HepG2 (cell line): Measurements from ENCODE around the gene RPS28. TPM values are rescaled to one million over a fixed set of nuclear protein-coding genes. Genes with fewer than 3 reads are reported as not detected.

Experiments
- BRCA1 ChIP-seq: sonication (generic); formaldehyde crosslinking; IDR thresholded peaks from 2 replicates; pipeline ENCODE4 v1.4.0; 2020; ENCODE audit warnings: missing genetic modification reagents
- DDIT3 ChIP-seq: sonication (generic); formaldehyde crosslinking; IDR thresholded peaks from 2 replicates; pipeline ENCODE4 v1.4.0; 2020; ENCODE audit warnings: mild to moderate bottlenecking, missing genetic modification reagents
- GPN1 ChIP-seq: sonication (generic); formaldehyde crosslinking; IDR thresholded peaks from 2 replicates; pipeline ENCODE4 v1.5.1; 2020; ENCODE audit warnings: missing genetic modification reagents, borderline replicate concordance
- GZF1 ChIP-seq: sonication (generic); formaldehyde crosslinking; IDR thresholded peaks from 2 replicates; pipeline ENCODE4 v1.5.1; 2020; ENCODE audit warnings: mild to moderate bottlenecking, missing genetic modification reagents
- ISL2 ChIP-seq: sonication (generic); formaldehyde crosslinking; IDR thresholded peaks from 2 replicates; pipeline ENCODE4 v1.5.0; 2020; ENCODE audit warnings: missing genetic modification reagents
- MTA3 ChIP-seq: sonication (generic); formaldehyde crosslinking; IDR thresholded peaks from 2 replicates; pipeline ENCODE4 v1.4.0; 2020; ENCODE audit warnings: missing genetic modification reagents
- PAF1 ChIP-seq: IDR thresholded peaks from 2 replicates; pipeline ENCODE4 v1.6.1; 2016; ENCODE audit warnings: missing genetic modification reagents, missing compliant biosample characterization
- PAWR ChIP-seq: sonication (generic); formaldehyde crosslinking; IDR thresholded peaks from 2 replicates; pipeline ENCODE4 v1.4.0; 2020; ENCODE audit warnings: missing genetic modification reagents, mild to moderate bottlenecking, borderline replicate concordance
- SRY ChIP-seq: sonication (generic); formaldehyde crosslinking; IDR thresholded peaks from 2 replicates; pipeline ENCODE4 v1.8.0; 2022; ENCODE audit warnings: mild to moderate bottlenecking, missing genetic modification reagents
- STAT5B ChIP-seq: sonication (generic); formaldehyde crosslinking; IDR thresholded peaks from 2 replicates; pipeline ENCODE4 v1.4.0; 2020; ENCODE audit warnings: missing genetic modification reagents
- THAP9 ChIP-seq: sonication (generic); formaldehyde crosslinking; IDR thresholded peaks from 2 replicates; pipeline ENCODE4; 2020; ENCODE audit warnings: missing genetic modification reagents, mild to moderate bottlenecking, borderline replicate concordance
- TSC22D2 ChIP-seq: sonication (generic); formaldehyde crosslinking; IDR thresholded peaks from 2 replicates; pipeline ENCODE4 v1.5.1; 2020; ENCODE audit warnings: missing genetic modification reagents, mild to moderate bottlenecking, borderline replicate concordance
- ZBTB42 ChIP-seq: sonication (generic); formaldehyde crosslinking; IDR thresholded peaks from 2 replicates; pipeline ENCODE4 v1.5.0; 2020; ENCODE audit warnings: mild to moderate bottlenecking, missing genetic modification reagents
- ZFP41 ChIP-seq: sonication (generic); formaldehyde crosslinking; IDR thresholded peaks from 2 replicates; pipeline ENCODE4 v1.4.0; 2020; ENCODE audit warnings: mild to moderate bottlenecking, missing genetic modification reagents, borderline replicate concordance
- ZNF546 ChIP-seq: sonication (generic); formaldehyde crosslinking; conservative IDR thresholded peaks from 2 replicates; pipeline ENCODE4 v1.8.1; 2023; ENCODE audit warnings: mild to moderate bottlenecking, missing genetic modification reagents
- ZNF574 ChIP-seq: sonication (generic); formaldehyde crosslinking; IDR thresholded peaks from 2 replicates; pipeline ENCODE4 v1.4.0; 2020; ENCODE audit warnings: missing genetic modification reagents
- ZNF629 ChIP-seq: sonication (generic); formaldehyde crosslinking; conservative IDR thresholded peaks from 2 replicates; pipeline ENCODE4 v1.5.0; 2020; ENCODE audit warnings: missing genetic modification reagents
- ZNF709 ChIP-seq: sonication (generic); formaldehyde crosslinking; IDR thresholded peaks from 2 replicates; pipeline ENCODE4 v1.5.0; 2020; ENCODE audit warnings: mild to moderate bottlenecking, missing genetic modification reagents
- ZNF747 ChIP-seq: sonication (generic); formaldehyde crosslinking; IDR thresholded peaks from 2 replicates; pipeline ENCODE4 v1.8.1; 2023; ENCODE audit warnings: missing genetic modification reagents, mild to moderate bottlenecking, borderline replicate concordance
- ZSCAN30 ChIP-seq: sonication (generic); formaldehyde crosslinking; IDR thresholded peaks from 2 replicates; pipeline ENCODE4 v1.5.0; 2020; ENCODE audit warnings: mild to moderate bottlenecking, missing genetic modification reagents
- polyA plus RNA-seq, 8 experiments: library from polyadenylated mRNA; depleted of rRNA in 3 of 8; stranded (reverse) in 7 of 8; unstranded in 1 of 8; fragments of >200 nt; fragmentation: Illumina TruSeq in 4 of 8; extraction: Trizol in 4 of 8; gene quantifications; 2 replicates each; pipeline versions ENCODE4 v1.2.1 to v1.2.3, GENCODE V29; 2011 to 2016; ENCODE audit warnings: low read depth in 4 of 8, missing spikeins in 1 of 8, mixed read lengths in 1 of 8; ENCODE audit not compliant: insufficient read depth in 1 of 8
- total RNA-seq, 5 experiments: library from RNA; depleted of rRNA; stranded (reverse); fragments of >200 nt; fragmentation: Illumina TruSeq; extraction: Trizol; gene quantifications; 2 replicates each; pipeline ENCODE4 v1.2.3, GENCODE V29; 2016; ENCODE audit warnings: low read depth in 1 of 5
- TF ChIP-seq, protein P1 (sequence below): sonication (generic); formaldehyde crosslinking; conservative IDR thresholded peaks from 2 replicates; pipeline ENCODE4 v1.4.0; 2020; ENCODE audit warnings: missing genetic modification reagents

The RPS28 gene
- total and polyA plus RNA-seq, 2 of the 13 experiments (the other 11 are each of a cell fraction or from before 2014, with no cell fraction given), result 281 to 545 TPM

GRCh38 chr19:8321067-8321985 lies at the start of gene RPS28, which contains the start of gene NDUFA7 (continued):
- TF ChIP-seq THAP9 (CRISPR knock-in tag) (peak; percentile 88), TSC22D2 (CRISPR knock-in tag) (no peak), BRCA1 (0 out of 2 replicates have a peak, but pooled peaks have one; percentile 26), MTA3 (CRISPR knock-in tag) (no peak), ZNF629 (CRISPR knock-in tag) (0 out of 2 replicates have a peak, but pooled peaks have one; percentile 34), ZBTB42 (peak; percentile 87), PAF1 (CRISPR knock-in tag) (no peak), ZNF546 (peak; percentile 71; the same call in 1 of the 2 replicates), ZNF747 (CRISPR knock-in tag) (peak; percentile 89), ZSCAN30 (CRISPR knock-in tag) (no peak), STAT5B (CRISPR knock-in tag) (no peak), GZF1 (CRISPR knock-in tag) (peak; percentile 80; the same call in 1 of the 2 replicates), GPN1 (CRISPR knock-in tag) (no peak), SRY (0 out of 2 replicates have a peak, but pooled peaks have one; percentile 45), DDIT3 (no peak), ZFP41 (0 out of 2 replicates have a peak, but pooled peaks have one; percentile 51), ZNF709 (CRISPR knock-in tag) (0 out of 2 replicates have a peak, but pooled peaks have one; percentile 7), ISL2 (CRISPR knock-in tag) (peak; percentile 56; the same call in 1 of the 2 replicates), ZNF574 (CRISPR knock-in tag) (peak; percentile 86; the same call in 1 of the 2 replicates), PAWR (CRISPR knock-in tag) (0 out of 2 replicates have a peak, but pooled peaks have one; percentile 42)
- TF ChIP-seq, protein P1, sequence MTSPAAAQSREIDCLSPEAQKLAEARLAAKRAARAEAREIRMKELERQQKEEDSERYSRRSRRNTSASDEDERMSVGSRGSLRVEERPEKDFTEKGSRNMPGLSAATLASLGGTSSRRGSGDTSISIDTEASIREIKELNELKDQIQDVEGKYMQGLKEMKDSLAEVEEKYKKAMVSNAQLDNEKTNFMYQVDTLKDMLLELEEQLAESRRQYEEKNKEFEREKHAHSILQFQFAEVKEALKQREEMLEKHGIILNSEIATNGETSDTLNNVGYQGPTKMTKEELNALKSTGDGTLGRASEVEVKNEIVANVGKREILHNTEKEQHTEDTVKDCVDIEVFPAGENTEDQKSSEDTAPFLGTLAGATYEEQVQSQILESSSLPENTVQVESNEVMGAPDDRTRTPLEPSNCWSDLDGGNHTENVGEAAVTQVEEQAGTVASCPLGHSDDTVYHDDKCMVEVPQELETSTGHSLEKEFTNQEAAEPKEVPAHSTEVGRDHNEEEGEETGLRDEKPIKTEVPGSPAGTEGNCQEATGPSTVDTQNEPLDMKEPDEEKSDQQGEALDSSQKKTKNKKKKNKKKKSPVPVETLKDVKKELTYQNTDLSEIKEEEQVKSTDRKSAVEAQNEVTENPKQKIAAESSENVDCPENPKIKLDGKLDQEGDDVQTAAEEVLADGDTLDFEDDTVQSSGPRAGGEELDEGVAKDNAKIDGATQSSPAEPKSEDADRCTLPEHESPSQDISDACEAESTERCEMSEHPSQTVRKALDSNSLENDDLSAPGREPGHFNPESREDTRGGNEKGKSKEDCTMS (CRISPR knock-in tag), result no peak
